ENCODE measurements around the gene NDUFS6. TPM values are rescaled to one million over a fixed set of nuclear protein-coding genes. Genes with fewer than 3 reads are reported as not detected.
"Not testable (repeated sequence)": the region's sequence is repeated elsewhere in the genome, so short reads cannot be mapped to it uniquely, and the experiment has no call there.

The NDUFS6 gene
- total RNA-seq, 1 donor from 2014 or later = 35.1 TPM

DNA sequence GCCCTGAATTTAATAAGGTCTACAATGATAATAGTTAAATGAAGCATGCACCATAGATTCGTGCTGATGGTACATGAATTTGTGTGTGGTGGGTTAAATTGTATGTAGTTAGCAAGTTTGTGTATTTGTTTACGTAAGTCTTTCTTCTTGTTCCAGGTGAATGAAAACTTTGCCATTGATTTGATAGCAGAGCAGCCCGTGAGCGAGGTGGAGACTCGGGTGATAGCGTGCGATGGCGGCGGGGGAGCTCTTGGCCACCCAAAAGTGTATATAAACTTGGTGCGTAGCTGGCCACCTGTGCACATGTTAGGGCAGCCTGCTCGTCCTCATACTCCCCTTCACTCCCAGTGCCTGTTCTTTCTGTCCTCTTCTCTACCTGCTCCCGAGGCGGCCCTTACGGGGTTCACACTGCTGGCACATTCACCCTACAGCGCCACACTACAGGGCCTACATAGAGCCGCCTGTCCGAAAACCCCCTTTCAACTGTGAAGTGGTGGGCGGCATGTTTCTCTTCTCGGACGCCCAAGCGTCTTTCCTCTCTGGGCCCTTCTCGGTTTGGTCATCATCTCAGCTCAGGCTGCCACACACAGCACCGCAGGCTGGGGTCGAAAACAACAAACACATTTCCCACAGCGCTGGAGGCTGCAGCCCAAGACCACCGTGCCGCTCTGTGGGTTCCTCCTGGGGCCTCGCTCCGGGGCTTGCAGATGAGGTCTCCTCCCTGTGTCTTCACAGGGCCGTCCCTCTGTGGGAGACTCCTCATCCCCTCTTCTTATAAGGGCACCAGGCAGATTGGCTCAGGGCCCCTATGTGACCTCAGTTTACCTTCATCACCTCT is 13.2 kb downstream of the NDUFS6 start:
- no peak for DNase-seq (ENCODE audit: extremely low spot score, unreplicated experiment)
- Mint-ChIP-seq H3K9me3 (ENCODE audit: unreplicated experiment) (no peaks in the 10 kb centered on the region), H3K27ac (ENCODE audit: unreplicated experiment) (no peak overlapping the region), H3K4me3 (ENCODE audit: unreplicated experiment) (no peak overlapping the region), H3K27me3 (ENCODE audit: unreplicated experiment) (no peaks in the 10 kb centered on the region), H3K36me3 (ENCODE audit: unreplicated experiment) (peaks cover 65% of the 10 kb centered on the region), H3K4me1 (ENCODE audit: unreplicated experiment) (no peaks in the 10 kb centered on the region)
- TF ChIP-seq, protein P1, sequence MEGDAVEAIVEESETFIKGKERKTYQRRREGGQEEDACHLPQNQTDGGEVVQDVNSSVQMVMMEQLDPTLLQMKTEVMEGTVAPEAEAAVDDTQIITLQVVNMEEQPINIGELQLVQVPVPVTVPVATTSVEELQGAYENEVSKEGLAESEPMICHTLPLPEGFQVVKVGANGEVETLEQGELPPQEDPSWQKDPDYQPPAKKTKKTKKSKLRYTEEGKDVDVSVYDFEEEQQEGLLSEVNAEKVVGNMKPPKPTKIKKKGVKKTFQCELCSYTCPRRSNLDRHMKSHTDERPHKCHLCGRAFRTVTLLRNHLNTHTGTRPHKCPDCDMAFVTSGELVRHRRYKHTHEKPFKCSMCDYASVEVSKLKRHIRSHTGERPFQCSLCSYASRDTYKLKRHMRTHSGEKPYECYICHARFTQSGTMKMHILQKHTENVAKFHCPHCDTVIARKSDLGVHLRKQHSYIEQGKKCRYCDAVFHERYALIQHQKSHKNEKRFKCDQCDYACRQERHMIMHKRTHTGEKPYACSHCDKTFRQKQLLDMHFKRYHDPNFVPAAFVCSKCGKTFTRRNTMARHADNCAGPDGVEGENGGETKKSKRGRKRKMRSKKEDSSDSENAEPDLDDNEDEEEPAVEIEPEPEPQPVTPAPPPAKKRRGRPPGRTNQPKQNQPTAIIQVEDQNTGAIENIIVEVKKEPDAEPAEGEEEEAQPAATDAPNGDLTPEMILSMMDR (IDR thresholded peaks at IDR 0.05) = no peak

GRCh38 chr5:1815071-1815786 is 14.0 kb downstream of the NDUFS6 start:
- H3K27ac Mint-ChIP-seq (ENCODE audit: unreplicated experiment) = no peak overlapping the region
- no peaks in the 10 kb centered on the region for H3K4me1 Mint-ChIP-seq (ENCODE audit: unreplicated experiment)
- peaks cover 68% of the 10 kb centered on the region for H3K36me3 Mint-ChIP-seq (ENCODE audit: unreplicated experiment)
- TF ChIP-seq, protein P1 (IDR thresholded peaks at IDR 0.05) = no peak
- H3K27me3 Mint-ChIP-seq (ENCODE audit: unreplicated experiment) = no peaks in the 10 kb centered on the region
- no peak overlapping the region for H3K4me3 Mint-ChIP-seq (ENCODE audit: unreplicated experiment)
- no peak for DNase-seq (ENCODE audit: extremely low spot score, unreplicated experiment)
- H3K9me3 Mint-ChIP-seq (ENCODE audit: unreplicated experiment) = no peaks in the 10 kb centered on the region

DNA sequence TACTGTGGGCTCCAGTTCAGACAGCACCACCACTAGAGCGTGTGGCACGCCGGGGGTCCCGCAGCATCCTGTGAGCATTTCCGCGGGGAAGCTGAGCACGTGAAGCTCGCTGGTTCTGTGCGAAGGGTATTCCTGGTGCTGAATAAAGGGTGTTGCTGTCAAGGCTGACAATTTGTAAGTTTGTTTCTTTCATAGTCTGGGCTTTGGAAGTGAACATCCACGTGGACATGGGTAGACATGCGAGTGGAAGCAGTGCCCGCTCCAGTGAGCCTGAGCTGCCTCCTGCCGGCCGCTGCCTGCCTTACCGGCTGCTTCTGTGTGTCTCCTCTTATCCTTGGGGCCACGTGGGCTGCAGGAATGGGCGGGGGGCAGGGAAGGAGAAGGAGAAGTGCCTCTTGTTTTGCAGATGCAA is 14.7 kb downstream of the NDUFS6 start:
- Mint-ChIP-seq H3K4me3 (ENCODE audit: unreplicated experiment) (no peak overlapping the region), H3K4me1 (ENCODE audit: unreplicated experiment) (no peaks in the 10 kb centered on the region), H3K9me3 (ENCODE audit: unreplicated experiment) (no peaks in the 10 kb centered on the region), H3K27ac (ENCODE audit: unreplicated experiment) (no peak overlapping the region), H3K36me3 (ENCODE audit: unreplicated experiment) (peaks cover 67% of the 10 kb centered on the region), H3K27me3 (ENCODE audit: unreplicated experiment) (no peaks in the 10 kb centered on the region)
- no peak for DNase-seq (ENCODE audit: extremely low spot score, unreplicated experiment)
- TF ChIP-seq, protein P1 (IDR thresholded peaks at IDR 0.05) = no peak

GRCh38 chr5:1816495-1817089 is 15.4 kb downstream of the NDUFS6 start:
- H3K4me1 Mint-ChIP-seq (ENCODE audit: unreplicated experiment); H3K27ac Mint-ChIP-seq (ENCODE audit: unreplicated experiment): not testable (repeated sequence)

GRCh38 chr5:1817261-1818043 is 16.2 kb downstream of the NDUFS6 start:
- TF ChIP-seq, protein P1 (IDR thresholded peaks at IDR 0.05) = no peak
- DNase-seq (ENCODE audit: extremely low spot score, unreplicated experiment) = no peak
- no peaks in the 10 kb centered on the region for H3K27me3 Mint-ChIP-seq (ENCODE audit: unreplicated experiment)
- H3K36me3 Mint-ChIP-seq (ENCODE audit: unreplicated experiment) = peaks cover 72% of the 10 kb centered on the region
- no peak overlapping the region for H3K4me3 Mint-ChIP-seq (ENCODE audit: unreplicated experiment)
- no peaks in the 10 kb centered on the region for H3K9me3 Mint-ChIP-seq (ENCODE audit: unreplicated experiment)
- H3K27ac Mint-ChIP-seq (ENCODE audit: unreplicated experiment) = no peak overlapping the region
- no peaks in the 10 kb centered on the region for H3K4me1 Mint-ChIP-seq (ENCODE audit: unreplicated experiment)

More at GRCh38 chr5:1816495-1817089, 15.4 kb downstream of the NDUFS6 start:
- H3K4me3 Mint-ChIP-seq (ENCODE audit: unreplicated experiment); H3K9me3 Mint-ChIP-seq (ENCODE audit: unreplicated experiment); H3K27me3 Mint-ChIP-seq (ENCODE audit: unreplicated experiment); DNase-seq (ENCODE audit: extremely low spot score, unreplicated experiment): not testable (repeated sequence)
- peaks cover 70% of the 10 kb centered on the region for H3K36me3 Mint-ChIP-seq (ENCODE audit: unreplicated experiment)
